MM.1S (cell line): ENCODE measurements around the gene ZNF3.
A peak's percentile ranks its signal among the peaks of the same experiment; 100 is the strongest.

ENCODE experiments used
- DNase-seq: peaks from one replicate; pipeline ENCODE4 v3.0.0-alpha.2; 2015
- H2AFZ ChIP-seq: fragments of 300-600 bp; sonication (generic); 2 replicates; pipeline ENCODE4 v1.6.0; 2016; ENCODE audit warnings: antibody characterized with exemption, low read length
- H3F3A ChIP-seq: fragments of 300-600 bp; sonication (generic); 2 replicates; pipeline ENCODE4 v1.6.1; 2016; ENCODE audit warnings: mild to moderate bottlenecking, antibody characterized with exemption, low read length, moderate library complexity, mixed read lengths; ENCODE audit not compliant: insufficient read depth
- H3K27ac ChIP-seq: fragments of 300-600 bp; sonication (generic); 2 replicates; pipeline ENCODE4 v1.5.1; 2016; ENCODE audit warnings: mild to moderate bottlenecking, low read length
- H3K27me3 ChIP-seq: fragments of 300-600 bp; sonication (generic); replicated peaks from 2 replicates; pipeline ENCODE4 v1.6.0; 2016; ENCODE audit warnings: low read length; ENCODE audit not compliant: insufficient read depth
- H3K36me3 ChIP-seq: fragments of 300-600 bp; sonication (generic); replicated peaks from 2 replicates; pipeline ENCODE4 v1.6.1; 2016; ENCODE audit warnings: mild to moderate bottlenecking, low read length, mixed read lengths; ENCODE audit not compliant: insufficient read depth
- H3K4me1 ChIP-seq: fragments of 300-600 bp; sonication (generic); 2 replicates; pipeline ENCODE4 v1.6.1; 2016; ENCODE audit warnings: low read length, mixed read lengths
- H3K4me2 ChIP-seq: fragments of 300-600 bp; sonication (generic); 2 replicates; pipeline ENCODE4 v1.6.0; 2016; ENCODE audit warnings: low read depth, low read length
- H3K4me3 ChIP-seq: fragments of 300-600 bp; sonication (generic); 2 replicates; pipeline ENCODE4 v1.5.1; 2016; ENCODE audit warnings: low read length, mixed read lengths
- H3K79me2 ChIP-seq: fragments of 300-600 bp; sonication (generic); 2 replicates; pipeline ENCODE4 v1.6.1; 2016; ENCODE audit warnings: mixed run types, low read length, mixed read lengths
- H3K9ac ChIP-seq: fragments of 300-600 bp; sonication (generic); 2 replicates; pipeline ENCODE4 v1.6.1; 2016; ENCODE audit warnings: low read length, mixed read lengths
- H3K9me2 ChIP-seq: fragments of 300-600 bp; sonication (generic); replicated peaks from 2 replicates; pipeline ENCODE4 v1.6.1; 2016; ENCODE audit warnings: mild to moderate bottlenecking, low read length, mixed read lengths; ENCODE audit not compliant: insufficient read depth
- H3K9me3 ChIP-seq: fragments of 300-600 bp; sonication (generic); replicated peaks from 2 replicates; pipeline ENCODE4 v1.6.1; 2016; ENCODE audit warnings: mild to moderate bottlenecking, low read length, mixed read lengths; ENCODE audit not compliant: insufficient read depth
- H4K20me1 ChIP-seq: fragments of 300-600 bp; sonication (generic); 2 replicates; pipeline ENCODE4 v1.6.1; 2016; ENCODE audit warnings: mild to moderate bottlenecking, low read length, moderate library complexity, mixed read lengths; ENCODE audit not compliant: insufficient read depth
- EZH2 ChIP-seq: fragments of 300-600 bp; sonication (generic); optimal IDR thresholded peaks from 2 replicates; pipeline ENCODE3; 2017; ENCODE audit warnings: low read depth, mild to moderate bottlenecking, antibody characterized with exemption, low read length, mixed read lengths
- EZH2phosphoT487 ChIP-seq: fragments of 300-600 bp; sonication (generic); IDR thresholded peaks from 2 replicates; pipeline ENCODE4 v1.6.1; 2018; ENCODE audit warnings: antibody characterized with exemption, low read length
- TF ChIP-seq, protein P1 (sequence below): fragments of 300-600 bp; sonication (generic); IDR thresholded peaks from 2 replicates; pipeline ENCODE4 v1.5.1; 2016; ENCODE audit warnings: antibody characterized with exemption, low read length, mixed read lengths

The ZNF3 gene

DNA sequence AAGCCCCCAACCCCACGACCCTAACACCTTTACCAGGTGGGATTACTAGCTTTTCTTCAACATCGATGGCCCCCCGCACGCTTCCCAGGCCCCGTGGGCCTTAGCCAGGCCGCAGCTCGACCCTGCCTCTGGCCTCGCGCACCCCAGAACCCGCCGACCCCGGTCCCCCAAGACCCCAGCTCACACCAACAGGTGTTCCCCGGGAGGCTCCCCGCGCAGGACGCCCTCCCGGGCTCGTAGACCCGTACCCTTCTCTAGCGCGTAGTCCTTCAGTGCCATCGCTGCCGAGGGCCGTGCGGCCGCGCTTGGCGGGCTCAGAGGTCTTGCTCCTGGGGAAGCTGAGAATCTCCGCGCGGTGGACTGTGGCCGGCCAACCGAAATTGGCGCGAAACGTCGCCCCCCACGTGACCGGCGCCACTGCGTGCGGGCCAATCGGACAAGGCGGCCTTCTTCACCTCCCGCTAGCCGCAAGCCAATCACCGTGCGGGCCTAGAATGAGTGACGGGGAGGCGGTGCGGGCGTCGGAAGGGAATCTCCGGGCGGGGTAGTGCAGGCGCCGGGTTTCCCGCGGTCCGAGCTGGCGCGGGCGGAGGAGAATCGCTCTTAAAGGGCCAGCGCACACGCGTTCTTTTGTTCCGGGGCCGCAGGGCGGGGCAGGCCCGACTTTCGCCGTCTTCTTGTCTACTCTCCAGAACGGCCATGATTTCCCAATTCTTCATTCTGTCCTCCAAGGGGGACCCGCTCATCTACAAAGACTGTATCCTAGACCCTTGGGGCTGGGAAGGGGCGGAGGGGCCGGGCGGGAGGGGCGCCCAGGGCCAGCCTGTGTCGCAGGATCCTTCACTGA is 19.7 kb upstream of the ZNF3 start, which contains the start of the genes AP4M1 and MCM7:
Gene AP4M1, plus strand, starts transcription at position 628 of the 847 bp plus-strand sequence. Its CDS starts 72 bp downstream, at position 700.
Gene MCM7, minus strand, starts transcription at position 382 of the 847 bp plus-strand sequence. Its CDS starts 103 bp downstream, at position 279.
- Histone ChIP-seq H3K9me2 (no peaks in the 10 kb centered on the region), H3K79me2 (peaks cover 50% of the 10 kb centered on the region), H3K4me2 (peak within 1 kb of the TSS; percentile 92), H3K36me3 (peaks cover 24% of the 10 kb centered on the region), H3F3A (peaks cover 4% of the 10 kb centered on the region; the same call in 1 of the 2 replicates), H3K4me3 (peak within 1 kb of the TSS; percentile 98), H3K4me1 (peaks cover 12% of the 10 kb centered on the region), H3K9me3 (no peaks in the 10 kb centered on the region), H2AFZ (peak within 1 kb of the TSS; percentile 50; the same call in 1 of the 2 replicates), H4K20me1 (peaks cover 9% of the 10 kb centered on the region; the same call in 1 of the 2 replicates), H3K9ac (peak within 1 kb of the TSS; percentile 100), H3K27ac (peak within 1 kb of the TSS; percentile 95), H3K27me3 (no peaks in the 10 kb centered on the region)
- TF ChIP-seq EZH2phosphoT487: no peak
- TF ChIP-seq, protein P1, sequence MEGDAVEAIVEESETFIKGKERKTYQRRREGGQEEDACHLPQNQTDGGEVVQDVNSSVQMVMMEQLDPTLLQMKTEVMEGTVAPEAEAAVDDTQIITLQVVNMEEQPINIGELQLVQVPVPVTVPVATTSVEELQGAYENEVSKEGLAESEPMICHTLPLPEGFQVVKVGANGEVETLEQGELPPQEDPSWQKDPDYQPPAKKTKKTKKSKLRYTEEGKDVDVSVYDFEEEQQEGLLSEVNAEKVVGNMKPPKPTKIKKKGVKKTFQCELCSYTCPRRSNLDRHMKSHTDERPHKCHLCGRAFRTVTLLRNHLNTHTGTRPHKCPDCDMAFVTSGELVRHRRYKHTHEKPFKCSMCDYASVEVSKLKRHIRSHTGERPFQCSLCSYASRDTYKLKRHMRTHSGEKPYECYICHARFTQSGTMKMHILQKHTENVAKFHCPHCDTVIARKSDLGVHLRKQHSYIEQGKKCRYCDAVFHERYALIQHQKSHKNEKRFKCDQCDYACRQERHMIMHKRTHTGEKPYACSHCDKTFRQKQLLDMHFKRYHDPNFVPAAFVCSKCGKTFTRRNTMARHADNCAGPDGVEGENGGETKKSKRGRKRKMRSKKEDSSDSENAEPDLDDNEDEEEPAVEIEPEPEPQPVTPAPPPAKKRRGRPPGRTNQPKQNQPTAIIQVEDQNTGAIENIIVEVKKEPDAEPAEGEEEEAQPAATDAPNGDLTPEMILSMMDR: no peak
- TF ChIP-seq EZH2: no peak
- DNase-seq: peak; percentile 99

DNA sequence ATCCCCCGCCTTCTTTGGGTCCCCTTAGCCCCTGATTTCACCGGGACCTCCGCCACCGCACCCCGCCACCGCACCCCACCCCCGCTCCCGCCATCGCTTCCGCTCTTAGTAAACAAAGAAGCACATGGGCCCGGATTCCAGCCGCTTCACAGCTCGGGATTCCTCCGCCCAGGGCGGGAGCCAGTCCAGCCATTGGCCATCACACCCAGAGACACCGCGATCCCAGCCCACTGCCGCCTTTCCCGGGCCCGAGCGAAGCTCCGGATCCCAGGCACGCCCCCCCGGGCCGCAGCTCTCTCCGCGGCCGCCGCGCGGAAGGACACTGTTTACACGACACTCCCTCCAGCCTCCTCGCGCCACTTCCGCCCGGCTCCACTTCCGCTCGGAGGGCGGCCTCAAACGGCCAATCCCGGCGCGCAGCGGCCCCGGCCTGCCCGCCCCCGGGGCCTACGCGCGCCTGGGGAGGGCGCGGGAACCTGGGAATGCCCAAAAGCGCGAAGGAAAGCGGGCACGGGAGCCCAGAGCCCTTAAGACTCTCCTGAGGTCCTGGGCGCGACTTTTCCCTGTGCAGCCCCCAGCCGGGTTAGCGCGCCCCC is 19.0 kb upstream of the ZNF3 start:
- H3K4me3 ChIP-seq: peak overlapping the region; percentile 98
- H3K27me3 ChIP-seq: no peaks in the 10 kb centered on the region
- H3K4me2 ChIP-seq: peak overlapping the region; percentile 92
- TF ChIP-seq, protein P1: no peak
- TF ChIP-seq EZH2phosphoT487 (no peak), EZH2 (no peak)
- H3K9me2 ChIP-seq: no peaks in the 10 kb centered on the region
- peaks cover 29% of the 10 kb centered on the region for H3K36me3 ChIP-seq
- H3K4me1 ChIP-seq: peaks cover 12% of the 10 kb centered on the region
- 0 out of 2 replicates have a peak overlapping the region, but pooled peaks have one; percentile 36 for H2AFZ ChIP-seq
- H3K79me2 ChIP-seq: peaks cover 57% of the 10 kb centered on the region
- H3K9me3 ChIP-seq: no peaks in the 10 kb centered on the region
- peaks cover 9% of the 10 kb centered on the region; the same call in 1 of the 2 replicates for H4K20me1 ChIP-seq
- peak overlapping the region; percentile 100 for H3K9ac ChIP-seq
- H3F3A ChIP-seq: peaks cover 8% of the 10 kb centered on the region; the same call in 1 of the 2 replicates
- DNase-seq: peak; percentile 93
- H3K27ac ChIP-seq: peak overlapping the region; percentile 95

DNA sequence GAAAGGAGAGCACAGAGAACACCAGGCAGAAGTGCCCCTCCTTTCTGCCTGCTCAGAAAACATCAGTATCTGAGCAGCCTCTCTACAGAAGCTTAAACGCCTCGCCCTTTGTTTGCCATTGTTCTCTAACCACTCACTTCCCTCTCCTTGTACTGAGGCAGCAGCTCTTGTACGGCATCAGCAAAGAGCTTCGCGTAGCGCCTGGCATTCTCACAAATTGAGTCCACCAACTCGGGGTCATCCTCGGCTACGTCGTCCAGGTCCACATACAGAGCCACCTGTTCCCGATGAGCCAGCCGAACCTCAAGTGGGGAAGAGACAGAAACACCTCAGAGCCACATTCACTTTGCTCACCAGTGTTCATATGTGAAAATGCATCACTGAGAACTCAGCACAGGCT is 17.9 kb upstream of the ZNF3 start:
- no peak for TF ChIP-seq EZH2phosphoT487
- H3K9me2 ChIP-seq: no peaks in the 10 kb centered on the region
- peaks cover 17% of the 10 kb centered on the region for H3F3A ChIP-seq
- H3K27ac ChIP-seq: no peak overlapping the region
- H3K36me3 ChIP-seq: peaks cover 36% of the 10 kb centered on the region
- no peak overlapping the region for H2AFZ ChIP-seq
- H3K9me3 ChIP-seq: no peaks in the 10 kb centered on the region
- peak overlapping the region; percentile 92 for H3K4me2 ChIP-seq
- H4K20me1 ChIP-seq: peaks cover 9% of the 10 kb centered on the region; the same call in 1 of the 2 replicates
- H3K79me2 ChIP-seq: peaks cover 67% of the 10 kb centered on the region
- no peak overlapping the region; the same call in 1 of the 2 replicates for H3K9ac ChIP-seq
- no peaks in the 10 kb centered on the region for H3K27me3 ChIP-seq
- peaks cover 12% of the 10 kb centered on the region for H3K4me1 ChIP-seq
- no peak for DNase-seq
- H3K4me3 ChIP-seq: peak overlapping the region; percentile 98; the same call in 1 of the 2 replicates
